Heart right ventricle (tissue), 16 donors: ENCODE results near the gene IFITM1. TPM values are rescaled to one million over a fixed set of nuclear protein-coding genes. Genes with fewer than 3 reads are reported as not detected.
"Not testable (repeated sequence)": the region's sequence is repeated elsewhere in the genome, so short reads cannot be mapped to it uniquely, and the experiment has no call there.

ENCODE experiments used
- ATAC-seq, 8 donors: fragments of 200-7000 bp; cut with Tn5 transposase; one replicate each; pipeline ENCODE4 v1.9.1; 2020; ENCODE audit warnings: mild to moderate bottlenecking in 8 of 8, moderate library complexity in 8 of 8, moderate number of reproducible peaks in 1 of 8
- DNase-seq, 2 donors: peaks; one replicate each; pipeline ENCODE4 v3.0.0-alpha.2; 2020
- H3K27ac ChIP-seq, 10 donors: fragments of 200-600 bp; sonication (generic) in 2 of 10; one replicate each; pipeline versions ENCODE4 v1.5.0 to v1.8.0; 2020 to 2022; ENCODE audit warnings: mild to moderate bottlenecking in 3 of 10
- H3K27me3 ChIP-seq, 7 donors: fragments of 200-600 bp; one replicate each; pipeline ENCODE4 v1.8.0; 2021 to 2022; ENCODE audit warnings: mild to moderate bottlenecking in 2 of 7
- H3K36me3 ChIP-seq, 9 donors: fragments of 200-600 bp; sonication (generic) in 1 of 9; one replicate each; pipeline versions ENCODE4 v1.5.0 to v1.8.0; 2020 to 2022; ENCODE audit warnings: mild to moderate bottlenecking in 2 of 9
- H3K4me1 ChIP-seq, 9 donors: fragments of 200-600 bp; sonication (generic) in 1 of 9; one replicate each; pipeline versions ENCODE4 v1.5.0 to v1.8.0; 2020 to 2022; ENCODE audit warnings: mild to moderate bottlenecking in 4 of 9
- H3K4me3 ChIP-seq, 10 donors: fragments of 200-600 bp; sonication (generic) in 2 of 10; one replicate each; pipeline versions ENCODE4 v1.5.0 to v1.8.0; 2020 to 2022; ENCODE audit warnings: mild to moderate bottlenecking in 7 of 10, moderate library complexity in 2 of 10
- H3K9me3 ChIP-seq, 11 donors: fragments of 200-600 bp in 10 of 11; sonication (generic) in 2 of 11; one replicate each; pipeline versions ENCODE4 v1.5.0 to v1.8.0; 2013 to 2022; ENCODE audit warnings: mild to moderate bottlenecking in 2 of 11, control low read depth in 1 of 11, moderate library complexity in 1 of 11
- WGBS, 2 donors: extraction: QIAGEN DNeasy Blood & Tissue Kit; methylation state at CpG; one replicate each; pipeline ENCODE4 v1.1.7; 2013; ENCODE audit warnings: inconsistent platforms in 1 of 2; 5-methylcytosine and 5-hydroxymethylcytosine counted together
- intact Hi-C, 10 donors: fragments of 100-400 bp; cut with DNase I; formaldehyde crosslinking; loops; one replicate each; pipeline versions ENCODE4 v1.11.1 to v1.14.2; 2022
- polyA plus RNA-seq, 2 donors: library from polyadenylated mRNA; stranded (reverse); fragments of 200-250 nt; gene quantifications; one replicate each; pipeline ENCODE4 v1.2.3, GENCODE V29; 2013
- total RNA-seq, 10 donors: library from RNA; stranded (reverse); fragmentation: NEBNext Ultra II Directional in 3 of 10; extraction: Animal tissue kit (Norgen Biotek cat#: 25700) in 3 of 10; gene quantifications; one replicate each; pipeline versions ENCODE4 v1.2.1 to v1.2.4, GENCODE V29; 2021 to 2023
- TF ChIP-seq, protein P1 (sequence below), 9 donors: fragments of 200-600 bp; sonication (generic) in 2 of 9; IDR thresholded peaks; one replicate each; pipeline versions ENCODE4 v1.5.0 to v1.8.0; 2021 to 2022; ENCODE audit warnings: antibody characterized with exemption in 9 of 9, mild to moderate bottlenecking in 5 of 9, moderate library complexity in 1 of 9
- donor health status: Arrhythmogenic right ventricular cardiomyopathy.
- donor health status: ischemic (EF 13 %, LVEDD 7.1; RV severe dilation, severe dysfunction).
- donor health status: healthy with polysubstance abuse.
- donor health status: DM: no; HTN: yes; CAD: no.
- donor health status: DM: no; HTN: no; CAD: no.
- donor health status: ischemic (EF 25% LVEDD 6.9; RV normal size, moderate dysfunction).
- donor health status: ischemic (EF 25% LVEDD 5.7; RV mildly dilated, moderate dysfunction).
- donor health status: healthy.
- donor health status: DM: yes; HTN: yes; CAD: no.
- donor health status: Ischemic cardiomyopathy.
- donor health status: ischemic (EF 35%, LVEDD 5.7; RV mildly dilated, moderate dysfunction).
- donor health status: nonischemic (EF 11% LVEDD 7.7; RV severe dilation, severe dysfunction).
- donor health status: DM: yes; HTN: yes; CAD: no.
- donor health status: PGD.
- donor health status: ischemic (EF 29% LVEDD 5.4; RV normal size, mild dysfunction).
- donor health status: nonischemic (EF 23%, LVEDD 6.1; RV moderate dilation, normal function).

Gene IFITM1
- total and polyA plus RNA-seq, 12 donors = 51.6 to 427 (median 120) TPM

- Histone ChIP-seq H3K4me1 (peaks cover 15 to 56% (median 39%) of the 10 kb centered on the region in 9 donors), H3K9me3 (no peaks in the 10 kb centered on the region), H3K27me3 (no peaks in the 10 kb centered on the region), H3K4me3 (no peak overlapping the region), H3K36me3 (no peaks in the 10 kb centered on the region), H3K27ac (peak overlapping the region in 8 of 10 donors; percentile 90 to 98 (median 96))
- 95 to 96% methylated on average over 13 of the region's 13 CpGs for WGBS, 2 donors
- TF ChIP-seq, protein P1, sequence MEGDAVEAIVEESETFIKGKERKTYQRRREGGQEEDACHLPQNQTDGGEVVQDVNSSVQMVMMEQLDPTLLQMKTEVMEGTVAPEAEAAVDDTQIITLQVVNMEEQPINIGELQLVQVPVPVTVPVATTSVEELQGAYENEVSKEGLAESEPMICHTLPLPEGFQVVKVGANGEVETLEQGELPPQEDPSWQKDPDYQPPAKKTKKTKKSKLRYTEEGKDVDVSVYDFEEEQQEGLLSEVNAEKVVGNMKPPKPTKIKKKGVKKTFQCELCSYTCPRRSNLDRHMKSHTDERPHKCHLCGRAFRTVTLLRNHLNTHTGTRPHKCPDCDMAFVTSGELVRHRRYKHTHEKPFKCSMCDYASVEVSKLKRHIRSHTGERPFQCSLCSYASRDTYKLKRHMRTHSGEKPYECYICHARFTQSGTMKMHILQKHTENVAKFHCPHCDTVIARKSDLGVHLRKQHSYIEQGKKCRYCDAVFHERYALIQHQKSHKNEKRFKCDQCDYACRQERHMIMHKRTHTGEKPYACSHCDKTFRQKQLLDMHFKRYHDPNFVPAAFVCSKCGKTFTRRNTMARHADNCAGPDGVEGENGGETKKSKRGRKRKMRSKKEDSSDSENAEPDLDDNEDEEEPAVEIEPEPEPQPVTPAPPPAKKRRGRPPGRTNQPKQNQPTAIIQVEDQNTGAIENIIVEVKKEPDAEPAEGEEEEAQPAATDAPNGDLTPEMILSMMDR (IDR thresholded peaks at IDR 0.05) = no peak
- DNase-seq (no peak), ATAC-seq (no peak)
- intact Hi-C loops = loop anchor here in 1 of 10 donors (2.0 kb wide), 1 partner anchor 25 kb away; no protein-coding TSS in a partner anchor
Measured at GRCh38 chr11:328012-328411, 14.2 kb downstream of the IFITM1 start.

- H3K27me3 ChIP-seq, H3K9me3 ChIP-seq, ATAC-seq, DNase-seq, H3K4me3 ChIP-seq, H3K36me3 ChIP-seq: not testable (repeated sequence)
- H3K27ac ChIP-seq = peak overlapping the region in 4 of 10 donors; percentile 90 to 98 (median 96)
- intact Hi-C loops = loop anchor here in 1 of 10 donors (2.0 kb wide), 1 partner anchor 24 kb away; no protein-coding TSS in a partner anchor
- H3K4me1 ChIP-seq = peaks cover 15 to 56% (median 39%) of the 10 kb centered on the region in 9 donors
- 92 to 94% methylated on average over 14 to 15 of the region's 15 CpGs for WGBS, 2 donors
Measured at GRCh38 chr11:328516-329100, 14.8 kb downstream of the IFITM1 start.

DNA sequence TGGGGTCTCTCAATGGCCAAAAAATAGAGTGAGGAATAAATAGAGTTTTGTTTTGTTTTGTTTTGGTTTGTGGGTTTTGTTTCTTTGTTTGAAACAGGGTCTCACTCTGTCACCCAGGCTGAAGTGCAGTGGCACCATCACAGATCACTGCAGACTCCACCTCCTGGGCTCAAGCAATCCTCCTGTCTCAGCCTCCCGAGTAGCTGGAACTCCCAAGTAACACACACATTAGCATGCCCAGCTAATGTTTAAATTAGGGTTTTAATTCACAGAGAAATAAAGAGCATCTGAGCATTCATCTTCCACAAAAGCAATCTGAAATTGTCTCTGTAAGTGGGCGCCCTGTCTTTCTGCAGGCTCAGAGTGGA lies 16.0 kb downstream of the IFITM1 start:
- intact Hi-C loops = loop anchor here in 1 of 10 donors (2.0 kb wide), 1 partner anchor 23 kb away; no protein-coding TSS in a partner anchor
- H3K36me3 ChIP-seq = no peaks in the 10 kb centered on the region
- no peaks in the 10 kb centered on the region for H3K9me3 ChIP-seq
- H3K4me1 ChIP-seq = peaks cover 10 to 63% (median 33%) of the 10 kb centered on the region in 9 donors
- no peak overlapping the region for H3K4me3 ChIP-seq
- H3K27me3 ChIP-seq = no peaks in the 10 kb centered on the region
- TF ChIP-seq, protein P1 (IDR thresholded peaks at IDR 0.05) = no peak
- WGBS, 2 donors = 95 to 97% methylated on average over 2 of the region's 2 CpGs
- ATAC-seq (no peak), DNase-seq (no peak)
- peak overlapping the region in 1 of 10 donors; percentile 44 for H3K27ac ChIP-seq

DNA sequence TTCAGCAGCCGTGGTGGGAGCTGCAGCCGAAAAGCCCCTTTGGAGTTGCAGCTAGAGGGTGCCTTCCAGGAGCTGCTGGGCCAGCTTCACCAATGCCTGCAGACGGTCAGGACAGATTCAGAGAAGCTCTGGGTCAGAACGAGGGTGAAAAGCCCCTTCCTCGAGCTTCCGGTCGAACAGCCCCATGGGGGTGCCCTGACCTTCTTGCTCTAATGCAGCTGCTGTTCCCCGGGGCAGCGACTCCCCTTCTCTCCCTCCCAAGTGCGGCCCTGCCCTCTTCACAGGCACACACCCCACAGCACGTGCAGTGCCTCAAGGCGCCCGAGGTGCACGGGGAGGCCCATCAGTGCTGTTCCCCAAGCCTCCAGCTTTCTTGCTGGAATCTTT lies 16.5 kb downstream of the IFITM1 start:
- intact Hi-C loops = no loop called here
- Histone ChIP-seq H3K4me3 (no peak overlapping the region), H3K9me3 (no peaks in the 10 kb centered on the region), H3K36me3 (no peaks in the 10 kb centered on the region), H3K27ac (peak overlapping the region in 1 of 10 donors; percentile 44), H3K27me3 (no peaks in the 10 kb centered on the region), H3K4me1 (peaks cover 10 to 65% (median 36%) of the 10 kb centered on the region in 9 donors)
- WGBS, 2 donors = 77 to 80% methylated on average over 14 of the region's 14 CpGs
- no peak for ATAC-seq
- no peak for DNase-seq
- TF ChIP-seq, protein P1 (IDR thresholded peaks at IDR 0.05) = no peak
